Small intestine (tissue), 7 donors: ENCODE measurements around the gene IFI30. TPM values are rescaled to one million over a fixed set of nuclear protein-coding genes. Genes with fewer than 3 reads are reported as not detected.
A peak's percentile ranks its signal among the peaks of the same experiment; 100 is the strongest.
"Not testable (repeated sequence)": the region's sequence is repeated elsewhere in the genome, so short reads cannot be mapped to it uniquely, and the experiment has no call there.

Source experiments
- DNase-seq, 2 donors: peaks; one replicate each; pipeline versions ENCODE4 v3.0.0 to v3.0.0-alpha.2; 2013
- FAIRE-seq: peaks from 2 replicates; lab custom pipeline; 2012; peaks lifted over from hg19 to GRCh38; lab: Jason Lieb, UNC
- H3K27ac ChIP-seq, 3 donors: one replicate each; pipeline ENCODE4 v1.5.1; 2013; ENCODE audit warnings: low read length in 2 of 3, mild to moderate bottlenecking in 2 of 3, control low read depth in 1 of 3, inconsistent platforms in 1 of 3, low read depth in 1 of 3, moderate library complexity in 1 of 3
- H3K27me3 ChIP-seq, 3 donors: one replicate each; pipeline ENCODE4 v1.6.1; 2013; ENCODE audit warnings: low read length in 3 of 3, inconsistent platforms in 1 of 3; ENCODE audit not compliant: control insufficient read depth in 3 of 3, insufficient read depth in 3 of 3
- H3K36me3 ChIP-seq, 3 donors: one replicate each; pipeline ENCODE4 v1.6.1; 2013; ENCODE audit warnings: low read length in 3 of 3, inconsistent platforms in 1 of 3, low read depth in 1 of 3, mild to moderate bottlenecking in 1 of 3, moderate library complexity in 1 of 3; ENCODE audit not compliant: control insufficient read depth in 3 of 3, insufficient read depth in 2 of 3
- H3K4me1 ChIP-seq, 3 donors: one replicate each; pipeline ENCODE4 v1.6.1; 2013; ENCODE audit warnings: low read length in 2 of 3, inconsistent platforms in 1 of 3, low read depth in 1 of 3, mild to moderate bottlenecking in 1 of 3, moderate library complexity in 1 of 3; ENCODE audit not compliant: control insufficient read depth in 3 of 3, insufficient read depth in 2 of 3
- H3K4me3 ChIP-seq, 3 donors: one replicate each; pipeline ENCODE4 v1.5.1; 2013; ENCODE audit warnings: low read length in 3 of 3, control low read depth in 1 of 3, inconsistent platforms in 1 of 3, low read depth in 1 of 3, mild to moderate bottlenecking in 1 of 3, moderate library complexity in 1 of 3
- H3K9me3 ChIP-seq, 2 donors: one replicate each; pipeline ENCODE4 v1.6.1; 2013; ENCODE audit warnings: low read depth in 1 of 2, low read length in 1 of 2; ENCODE audit not compliant: control insufficient read depth in 2 of 2, insufficient read depth in 1 of 2
- WGBS, 3 donors: extraction: QIAGEN DNeasy Blood & Tissue Kit; methylation state at CpG; one replicate each; pipeline ENCODE4 v1.1.7; 2013; 5-methylcytosine and 5-hydroxymethylcytosine counted together
- polyA plus RNA-seq, 4 donors: library from polyadenylated mRNA; stranded (reverse) in 3 of 4; unstranded in 1 of 4; fragments of 200-250 nt in 3 of 4; fragments of 120-200 nt in 1 of 4; gene quantifications; one replicate each; pipeline versions ENCODE4 v1.2.1 to v1.2.3, GENCODE V29; 2013
- donor health status: healthy with polysubstance abuse.
- donor health status: control.
- donor health status: control.
- donor health status: Bipolar disorder and iron deficiency.
- donor health status: healthy.

The IFI30 gene
- polyA plus RNA-seq, 4 donors = 51.9 to 480 (median 135) TPM

GRCh38 chr19:18155095-18156087 lies 18.2 kb upstream of the IFI30 start:
- Histone ChIP-seq H3K27me3 (no peaks in the 10 kb centered on the region), H3K4me3 (no peak overlapping the region), H3K27ac (no peak overlapping the region), H3K9me3 (no peaks in the 10 kb centered on the region), H3K4me1 (peaks cover 0 to 46% (median 12%) of the 10 kb centered on the region in 3 donors), H3K36me3 (peaks cover 0 to 65% (median 0%) of the 10 kb centered on the region in 3 donors)
- DNase-seq (peak in 1 of 2 donors; percentile 55), FAIRE-seq (no peak)
- 42 to 83% (median 59%) methylated on average over 38 to 43 of the region's 43 CpGs for WGBS, 3 donors

DNA sequence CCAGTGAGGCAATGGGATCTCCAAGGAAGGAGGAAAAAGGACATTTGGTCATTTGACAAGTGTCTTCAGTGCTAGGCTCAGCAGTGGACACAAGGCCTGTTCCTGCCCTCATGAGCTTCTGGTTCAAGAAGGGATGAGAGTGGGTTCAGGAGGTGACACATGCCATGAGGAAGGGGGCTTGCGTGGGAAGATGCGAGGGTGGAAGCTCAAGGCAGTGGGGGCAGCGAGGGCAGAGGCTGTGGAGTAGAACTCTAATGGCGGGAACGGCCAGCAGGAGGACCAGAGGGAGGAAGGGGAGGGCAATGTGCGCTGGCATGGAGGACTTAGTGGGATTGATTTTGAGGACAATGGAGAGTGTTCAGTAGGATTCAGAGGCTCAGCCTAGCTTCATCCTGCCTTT lies 17.3 kb upstream of the IFI30 start:
- H3K4me1 ChIP-seq = peaks cover 4 to 52% (median 14%) of the 10 kb centered on the region in 3 donors
- H3K36me3 ChIP-seq = peaks cover 0 to 62% (median 0%) of the 10 kb centered on the region in 3 donors
- no peaks in the 10 kb centered on the region for H3K27me3 ChIP-seq
- H3K9me3 ChIP-seq = no peaks in the 10 kb centered on the region
- H3K27ac ChIP-seq = peak overlapping the region; percentile 62 to 70 (median 63)
- FAIRE-seq = no peak
- DNase-seq = no peak
- WGBS, 3 donors = 75 to 87% (median 84%) methylated on average over 5 to 6 of the region's 6 CpGs
- H3K4me3 ChIP-seq = no peak overlapping the region

- H3K4me3 ChIP-seq = no peak overlapping the region
- FAIRE-seq = no peak
- 31 to 40% (median 37%) methylated on average over 20 to 22 of the region's 22 CpGs for WGBS, 3 donors
Observed at GRCh38 chr19:18156841-18157464, 16.7 kb upstream of the IFI30 start.

DNA sequence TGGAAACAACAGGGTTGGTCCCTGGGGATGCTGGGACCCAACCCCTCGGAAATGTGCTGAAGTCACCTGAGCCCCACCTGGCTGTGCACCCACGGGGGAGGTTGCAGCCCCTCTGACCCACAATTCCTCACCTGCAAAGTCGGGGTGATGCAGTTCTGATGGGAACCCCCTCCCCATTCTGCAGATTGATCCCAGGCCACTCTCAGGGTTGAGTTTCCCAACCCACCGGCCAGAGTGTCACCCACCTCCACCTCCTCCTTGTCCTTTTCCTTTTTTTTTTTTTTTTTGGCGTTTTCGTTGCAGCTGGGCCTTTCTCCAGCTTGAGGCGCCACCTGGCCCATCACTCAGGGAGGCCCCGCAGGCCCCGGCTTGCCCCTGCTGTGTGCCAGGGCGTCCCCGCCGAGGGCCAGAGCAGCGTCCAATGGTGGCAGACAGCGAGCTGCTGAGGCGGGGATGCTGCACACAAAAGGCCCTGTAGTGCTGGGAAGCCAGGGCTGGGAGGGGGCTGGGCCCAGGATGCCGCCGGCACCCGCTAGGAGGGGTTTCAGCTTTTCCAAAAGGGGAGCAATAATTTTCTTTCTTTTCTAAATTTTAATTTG lies 16.0 kb upstream of the IFI30 start:
- H3K4me1 ChIP-seq = peaks cover 7 to 52% (median 14%) of the 10 kb centered on the region in 3 donors
- FAIRE-seq (no peak), DNase-seq (no peak)
- no peak overlapping the region for H3K4me3 ChIP-seq
- H3K27ac ChIP-seq = peak overlapping the region in 2 of 3 donors; percentile 3 to 61
- 17 to 43% (median 26%) methylated on average over 16 to 18 of the region's 18 CpGs for WGBS, 3 donors
- H3K36me3 ChIP-seq = peaks cover 2 to 71% (median 5%) of the 10 kb centered on the region in 3 donors
- H3K27me3 ChIP-seq = no peaks in the 10 kb centered on the region
- no peaks in the 10 kb centered on the region for H3K9me3 ChIP-seq

More at GRCh38 chr19:18156841-18157464, 16.7 kb upstream of the IFI30 start:
- Histone ChIP-seq H3K27ac (peak overlapping the region; percentile 62 to 70 (median 63)), H3K36me3 (peaks cover 0 to 65% (median under 1%) of the 10 kb centered on the region in 3 donors), H3K4me1 (peaks cover 7 to 52% (median 14%) of the 10 kb centered on the region in 3 donors), H3K27me3 (no peaks in the 10 kb centered on the region), H3K9me3 (no peaks in the 10 kb centered on the region)
- peak; percentile 89 to 94 for DNase-seq

DNA sequence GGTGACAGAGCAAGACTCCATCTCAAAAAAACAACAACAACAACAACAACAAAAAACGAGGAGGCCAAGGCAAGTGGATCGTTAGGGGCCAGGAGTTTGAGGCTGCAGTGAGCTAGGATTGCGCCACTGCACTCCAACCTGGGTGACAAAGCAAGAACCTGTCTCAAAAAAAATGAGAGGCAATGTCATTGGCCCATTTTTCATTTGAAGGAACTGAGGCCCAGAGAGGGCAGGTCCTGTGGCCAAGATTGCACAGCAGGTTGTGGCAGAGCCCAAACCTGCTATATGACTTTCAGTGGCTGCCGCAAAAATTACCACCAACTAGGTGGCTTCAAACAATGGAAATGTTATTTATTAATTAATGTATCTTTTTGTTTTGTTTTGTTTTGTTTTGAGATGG lies 15.1 kb upstream of the IFI30 start:
- H3K27ac ChIP-seq = no peak overlapping the region
- 70 to 83% (median 76%) methylated on average over 4 of the region's 4 CpGs for WGBS, 3 donors
- H3K27me3 ChIP-seq = no peaks in the 10 kb centered on the region
- peaks cover 4 to 80% (median 5%) of the 10 kb centered on the region in 3 donors for H3K36me3 ChIP-seq
- peaks cover 7 to 52% (median 14%) of the 10 kb centered on the region in 3 donors for H3K4me1 ChIP-seq
- H3K4me3 ChIP-seq = no peak overlapping the region
- FAIRE-seq = no peak
- DNase-seq = no peak
- no peaks in the 10 kb centered on the region for H3K9me3 ChIP-seq

DNA sequence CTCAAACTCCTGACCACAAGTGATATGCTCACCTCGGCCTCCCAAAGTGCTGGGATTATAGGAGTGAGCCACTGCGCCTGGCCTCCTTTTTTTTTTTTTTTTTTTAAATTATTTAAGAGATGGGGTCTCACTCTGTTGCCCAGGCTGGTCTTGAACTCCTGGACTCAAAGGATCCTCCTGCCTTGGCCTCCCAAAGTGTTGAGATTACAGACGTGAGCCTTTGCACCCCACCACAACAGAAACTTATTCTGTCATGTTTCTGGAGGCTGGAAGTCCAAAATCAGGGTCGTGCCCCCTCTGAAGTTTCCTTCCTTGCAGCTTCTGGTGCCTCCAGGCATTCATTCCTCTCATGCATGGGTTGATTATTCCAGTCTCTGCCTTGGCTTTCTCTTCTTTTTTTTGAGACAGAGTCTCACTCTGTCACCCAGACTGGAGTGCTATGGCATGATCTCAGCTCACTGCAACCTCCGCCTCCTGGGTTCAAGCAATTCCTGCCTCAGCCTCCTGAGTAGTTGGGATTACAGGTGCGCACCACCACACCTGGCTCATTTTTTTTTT lies 14.5 kb upstream of the IFI30 start:
- WGBS, 3 donors = 88 to 90% (median 89%) methylated on average over 6 of the region's 6 CpGs
- DNase-seq, H3K27me3 ChIP-seq, H3K27ac ChIP-seq, FAIRE-seq, H3K9me3 ChIP-seq, H3K4me3 ChIP-seq: not testable (repeated sequence)
- H3K36me3 ChIP-seq = peaks cover 4 to 87% (median 5%) of the 10 kb centered on the region in 3 donors
- peaks cover 7 to 49% (median 14%) of the 10 kb centered on the region in 3 donors for H3K4me1 ChIP-seq

DNA sequence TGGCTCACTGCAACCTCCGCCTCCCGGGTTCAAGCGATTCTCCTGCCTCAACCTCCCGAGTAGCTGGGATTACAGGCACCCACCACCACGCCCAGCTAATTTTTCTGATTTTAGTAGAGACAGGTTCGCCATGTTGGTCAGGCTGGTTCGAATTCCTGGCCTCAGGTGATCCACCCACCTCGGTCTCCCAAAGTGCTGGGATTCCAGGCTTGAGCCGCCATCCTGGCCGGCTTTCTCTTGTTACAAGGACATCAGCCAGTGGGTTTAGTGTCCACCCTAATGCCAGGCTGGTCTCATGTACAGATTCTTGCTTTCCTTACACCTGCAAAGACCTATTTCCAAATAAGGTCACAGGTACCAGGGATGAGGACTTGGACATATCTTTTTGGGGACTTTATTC lies 13.8 kb upstream of the IFI30 start:
- peaks cover 4 to 91% (median 5%) of the 10 kb centered on the region in 3 donors for H3K36me3 ChIP-seq
- H3K4me1 ChIP-seq = peaks cover 7 to 43% (median 11%) of the 10 kb centered on the region in 3 donors
- DNase-seq (no peak), FAIRE-seq (no peak)
- H3K27ac ChIP-seq = no peak overlapping the region
- no peaks in the 10 kb centered on the region for H3K9me3 ChIP-seq
- 92 to 93% (median 92%) methylated on average over 8 to 10 of the region's 10 CpGs for WGBS, 3 donors
- H3K4me3 ChIP-seq = no peak overlapping the region
- no peaks in the 10 kb centered on the region for H3K27me3 ChIP-seq
